Panc1 (cell line): Measurements from ENCODE around the gene RSPH1. TPM values are rescaled to one million over a fixed set of nuclear protein-coding genes. Genes with fewer than 3 reads are reported as not detected.

Experiments used
- ATAC-seq: fragments of 200-7000 bp; cut with Tn5 transposase; 2 replicates; pipeline ENCODE4 v1.9.1; 2020; ENCODE audit warnings: mild to moderate bottlenecking, moderate library complexity
- Bru-seq: library from RNA; stranded (reverse); fragments of 400-500 nt; gene quantifications from one replicate; lab custom pipeline; 2021; lab: Mats Ljungman, UMichigan
- BruChase-seq, 2 experiments: library from RNA; stranded (reverse); fragments of 400-500 nt; gene quantifications; one replicate each; lab custom pipeline; 2021; lab: Mats Ljungman, UMichigan
- BruUV-seq: library from RNA; stranded (reverse); fragments of 400-500 nt; replicated peaks from 2 replicates; lab custom pipeline; 2021; lab: Mats Ljungman, UMichigan
- CTCF ChIA-PET: fragments of 300-600 bp; sonication (Branson Sonifier 250); formaldehyde crosslinking; loops from one replicate; lab custom pipeline; 2022; ENCODE audit warnings: antibody characterized with exemption; lab: Charles Lee
- POLR2A ChIA-PET: fragments of 300-600 bp; sonication (Branson Sonifier 250); formaldehyde crosslinking; loops from one replicate; lab custom pipeline; 2022; ENCODE audit warnings: antibody characterized with exemption; lab: Charles Lee
- DNase-seq: peaks from one replicate; pipeline ENCODE4 v3.0.0-alpha.2; 2010; ENCODE audit warnings: low read depth, low spot score
- H3K27ac ChIP-seq: 2 replicates; pipeline ENCODE4 v1.5.1; 2011; ENCODE audit warnings: mild to moderate bottlenecking, low read length, inconsistent platforms
- H3K27me3 ChIP-seq: fragments of 200-500 bp; sonication (Bioruptor generic); 2 replicates; pipeline ENCODE4 v1.6.0; 2014; ENCODE audit warnings: low read length, inconsistent platforms; ENCODE audit not compliant: control insufficient read depth, insufficient read depth
- H3K36me3 ChIP-seq: fragments of 200-500 bp; sonication (Bioruptor generic); 2 replicates; pipeline ENCODE4 v1.5.1; 2014; ENCODE audit warnings: inconsistent platforms, mild to moderate bottlenecking, low read length, moderate library complexity; ENCODE audit not compliant: control insufficient read depth, insufficient read depth
- H3K4me1 ChIP-seq: 2 replicates; pipeline ENCODE4 v1.5.1; 2011; ENCODE audit warnings: inconsistent platforms, mild to moderate bottlenecking, low read length, moderate library complexity; ENCODE audit not compliant: control insufficient read depth, insufficient read depth
- H3K4me3 ChIP-seq, 2 experiments: 2 replicates each; pipeline ENCODE4 v1.5.1; 2011 to 2012; ENCODE audit warnings: low read depth in 2 of 2, low read length in 2 of 2, mild to moderate bottlenecking in 2 of 2, inconsistent platforms in 1 of 2, moderate library complexity in 1 of 2
- H3K9me3 ChIP-seq: fragments of 200-500 bp; sonication (Bioruptor generic); 2 replicates; pipeline ENCODE4 v1.5.1; 2014; ENCODE audit warnings: low read depth, mild to moderate bottlenecking, inconsistent platforms, low read length, moderate library complexity; ENCODE audit not compliant: control insufficient read depth, insufficient read depth
- CTCF ChIP-seq: fragments of 450-650 bp; IDR thresholded peaks from 2 replicates; pipeline ENCODE4 v1.5.1; 2017; ENCODE audit warnings: mild to moderate bottlenecking
- POLR2AphosphoS5 ChIP-seq: IDR thresholded peaks from 2 replicates; pipeline ENCODE4 v1.6.1; 2012; ENCODE audit warnings: mild to moderate bottlenecking, low read depth, low read length, moderate library complexity
- REST ChIP-seq, 2 experiments: IDR thresholded peaks; 2 replicates each; pipeline ENCODE4 v1.6.1; 2011 to 2012; ENCODE audit warnings: low read depth in 2 of 2, control low read depth in 1 of 2, low read length in 1 of 2, mild to moderate bottlenecking in 1 of 2, moderate library complexity in 1 of 2; ENCODE audit not compliant: insufficient read depth in 1 of 2
- SIN3A ChIP-seq: IDR thresholded peaks from 2 replicates; pipeline ENCODE4 v1.6.1; 2012; ENCODE audit warnings: low read depth, mild to moderate bottlenecking, low read length, moderate library complexity, borderline replicate concordance; ENCODE audit not compliant: insufficient read depth
- TCF7L2 ChIP-seq: IDR thresholded peaks from 2 replicates; pipeline ENCODE4 v1.6.1; 2011; ENCODE audit warnings: mild to moderate bottlenecking, low read depth, low read length, inconsistent platforms
- in situ Hi-C: cut with HindIII; loops from 2 replicates; pipeline ENCODE4 v1.10.0; 2016; ENCODE audit warnings: low sequenced_read_pairs, low pct_unique_long_range_greater_than_20kb
- intact Hi-C: fragments of 100-400 bp; cut with micrococcal nuclease; formaldehyde crosslinking; loops from one replicate; pipeline ENCODE4 v1.10.0; 2022; ENCODE audit not compliant: unreplicated experiment
- long read RNA-seq: library from polyadenylated mRNA; unstranded; transcript quantifications from one replicate; pipeline ENCODE4 v2.0.0, GENCODE V29; 2021; ENCODE audit not compliant: unreplicated experiment
- polyA plus RNA-seq: library from polyadenylated mRNA; unstranded; fragments of >200 nt; gene quantifications from one replicate; pipeline ENCODE4 v1.2.1, GENCODE V29; 2012; ENCODE audit warnings: missing spikeins; ENCODE audit not compliant: insufficient read length
- total RNA-seq: library from RNA; stranded (reverse); gene quantifications from one replicate; pipeline ENCODE4 v1.2.1, GENCODE V29; 2021; ENCODE audit not compliant: unreplicated experiment

RSPH1 gene
- total RNA-seq = 0.46 TPM
- 1.6 TPM for polyA plus RNA-seq
- Bru-seq, nascent RNA = percentile 25 among the genes with signal in this experiment
- BruChase-seq, experiment 1, labeled RNA remaining after a 2-hour chase = percentile 34 among the genes with signal in this experiment
- percentile 24 among the genes with signal in this experiment for BruChase-seq, experiment 2, labeled RNA remaining after a 6-hour chase
- long read RNA-seq, partial matches to known transcripts = 1 of 3 reads
- long read RNA-seq, other reads (novel, unspliced or antisense) = 0 of 3 reads

GRCh38 chr21:42496120-42496838 is at the start of gene RSPH1:
Gene RSPH1 (minus strand): TSS chr21:42496224. CDS start chr21:42496186, 38 bp downstream.
- intact Hi-C loops = no loop called here
- H3K27me3 ChIP-seq = no peaks in the 10 kb centered on the region
- ChIA-PET CTCF (no interaction called here), POLR2A (interaction anchor here (0.5 to 0.8 kb wide), 4 partner anchors 27 to 431 kb away, joined by 3 to 5 read pairs (median 4); no protein-coding TSS in a partner anchor)
- no peaks in the 10 kb centered on the region for H3K9me3 ChIP-seq
- H3K36me3 ChIP-seq = no peaks in the 10 kb centered on the region
- peak within 1 kb of the TSS; percentile 69 to 83 for H3K4me3 ChIP-seq
- H3K4me1 ChIP-seq = no peaks in the 10 kb centered on the region
- ATAC-seq (peak; percentile 99), DNase-seq (peak; percentile 91)
- H3K27ac ChIP-seq = peak within 1 kb of the TSS; percentile 71
- TF ChIP-seq SIN3A (peak; percentile 92), TCF7L2 (no peak), POLR2AphosphoS5 (no peak; the same call in 1 of the 2 replicates), REST (IDR thresholded peaks at IDR 0.05; ENCODE audit: insufficient read depth in 1 of 2, low read depth in 2 of 2, low read length in 1 of 2) (no peak), CTCF (no peak)
- in situ Hi-C loops = no loop called here
- no TSS peak for BruUV-seq

- DNase-seq (no peak), ATAC-seq (no peak)
- ChIA-PET POLR2A (no interaction called here), CTCF (no interaction called here)
- H3K27ac ChIP-seq = no peak overlapping the region
- H3K4me1 ChIP-seq = no peaks in the 10 kb centered on the region
- H3K36me3 ChIP-seq = no peaks in the 10 kb centered on the region
- no peaks in the 10 kb centered on the region for H3K27me3 ChIP-seq
- BruUV-seq = no TSS peak
- H3K9me3 ChIP-seq = no peaks in the 10 kb centered on the region
- H3K4me3 ChIP-seq = no peak overlapping the region
- in situ Hi-C loops (no loop called here), intact Hi-C loops (no loop called here)
- TF ChIP-seq TCF7L2 = no peak
- TF ChIP-seq REST (IDR thresholded peaks at IDR 0.05; ENCODE audit: insufficient read depth in 1 of 2, low read depth in 2 of 2, low read length in 1 of 2) = no peak
- no peak for TF ChIP-seq POLR2AphosphoS5
- no peak for TF ChIP-seq SIN3A
- TF ChIP-seq CTCF = no peak
These were observed 49.7 kb upstream of the RSPH1 start for GRCh38 chr21:42545745-42546144.
